Muscle of leg (tissue), 11 donors: ENCODE results near the gene AGBL4. TPM values are rescaled to one million over a fixed set of nuclear protein-coding genes. Genes with fewer than 3 reads are reported as not detected.

Source experiments
- DNase-seq: peaks from one replicate; pipeline ENCODE4 v3.0.0; 2013
- H3K27ac ChIP-seq: one replicate; pipeline ENCODE4 v1.5.1; 2013; ENCODE audit warnings: mild to moderate bottlenecking, low read length, control low read depth
- H3K27me3 ChIP-seq: one replicate; pipeline ENCODE4 v1.6.1; 2013; ENCODE audit warnings: low read length; ENCODE audit not compliant: control insufficient read depth, insufficient read depth
- H3K36me3 ChIP-seq: one replicate; pipeline ENCODE4 v1.6.1; 2013; ENCODE audit warnings: low read length; ENCODE audit not compliant: control insufficient read depth, insufficient read depth
- H3K4me1 ChIP-seq: one replicate; pipeline ENCODE4 v1.6.1; 2013; ENCODE audit warnings: low read length; ENCODE audit not compliant: control insufficient read depth, insufficient read depth
- H3K4me3 ChIP-seq: one replicate; pipeline ENCODE4 v1.5.1; 2013; ENCODE audit warnings: low read length, control low read depth
- H3K9me3 ChIP-seq: replicated peaks from 2 replicates; pipeline ENCODE4 v1.6.1; 2013; ENCODE audit warnings: low read depth, low read length; ENCODE audit not compliant: control insufficient read depth
- WGBS: methylation state at CpG from one replicate; pipeline ENCODE4 v1.1.5; 2013; ENCODE audit warnings: missing lambda C conversion rate; ENCODE audit not compliant: insufficient coverage; 5-methylcytosine and 5-hydroxymethylcytosine counted together
- polyA plus RNA-seq, 8 donors: library from polyadenylated mRNA; unstranded; fragments of 120-200 nt; gene quantifications; one replicate each; pipeline versions ENCODE4 v1.2.1 to v1.2.3, GENCODE V29; 2013; ENCODE audit warnings: inconsistent platforms in 1 of 8, low replicate concordance in 1 of 8; ENCODE audit not compliant: insufficient read length in 8 of 8, insufficient read depth in 1 of 8
- total RNA-seq: library from RNA; stranded (reverse); fragments of 120-200 nt; gene quantifications from one replicate; pipeline ENCODE4 v1.2.4, GENCODE V29; 2013

Gene AGBL4
- total and polyA plus RNA-seq, 9 donors, result 0.05 to 0.50 (median 0.18) TPM

DNA sequence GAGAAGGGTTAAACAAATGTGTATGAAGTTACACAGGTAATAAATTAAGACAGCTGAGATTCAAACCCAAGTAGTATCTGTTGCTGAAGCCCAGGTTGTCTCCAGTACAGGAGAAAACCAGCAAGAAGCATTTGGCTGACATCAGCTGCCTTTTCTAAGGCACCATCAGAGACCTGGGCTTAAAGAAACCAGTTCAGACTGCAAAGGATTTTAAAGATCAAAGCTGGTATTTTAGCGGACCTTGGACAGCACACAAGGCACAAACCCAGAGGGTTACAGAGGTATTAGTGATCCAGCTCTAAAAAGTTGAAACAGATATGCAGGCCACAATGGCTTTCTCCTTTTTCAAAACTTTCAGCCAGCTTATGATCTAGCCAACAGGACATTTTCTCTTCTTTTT, 1270.5 kb downstream of the AGBL4 start:
- H3K9me3 ChIP-seq, result no peaks in the 10 kb centered on the region
- WGBS, result 60% methylated on average over 1 of the region's 1 CpG
- no peak overlapping the region for H3K4me3 ChIP-seq
- DNase-seq, result no peak
- no peaks in the 10 kb centered on the region for H3K27me3 ChIP-seq
- no peak overlapping the region for H3K27ac ChIP-seq
- H3K36me3 ChIP-seq, result peaks cover 36% of the 10 kb centered on the region
- H3K4me1 ChIP-seq, result no peaks in the 10 kb centered on the region

DNA sequence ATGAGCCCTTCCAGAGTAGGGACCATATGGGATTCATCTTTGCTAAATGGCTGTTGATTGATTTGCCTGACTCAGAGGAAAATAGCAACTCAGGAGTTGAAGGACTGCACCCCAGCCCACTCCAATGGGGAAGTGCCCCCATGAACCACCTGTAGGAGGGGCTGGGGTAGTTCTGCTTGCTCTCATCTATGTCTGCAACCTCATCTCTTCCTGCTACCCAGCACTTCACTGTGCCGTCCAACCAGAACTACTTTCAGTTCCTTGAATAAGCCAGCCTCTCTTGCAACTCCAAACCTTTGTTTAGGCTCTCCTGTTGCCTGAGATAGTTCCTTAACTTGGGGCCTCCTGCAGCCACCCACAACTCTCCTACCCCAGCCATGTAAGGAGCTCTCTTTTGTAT, 1273.6 kb downstream of the AGBL4 start:
- Histone ChIP-seq H3K4me1 (no peaks in the 10 kb centered on the region), H3K4me3 (no peak overlapping the region), H3K27me3 (no peaks in the 10 kb centered on the region), H3K27ac (no peak overlapping the region), H3K9me3 (no peaks in the 10 kb centered on the region), H3K36me3 (peaks cover 33% of the 10 kb centered on the region)
- DNase-seq, result no peak
- WGBS, result 71% methylated on average over 1 of the region's 1 CpG

DNA sequence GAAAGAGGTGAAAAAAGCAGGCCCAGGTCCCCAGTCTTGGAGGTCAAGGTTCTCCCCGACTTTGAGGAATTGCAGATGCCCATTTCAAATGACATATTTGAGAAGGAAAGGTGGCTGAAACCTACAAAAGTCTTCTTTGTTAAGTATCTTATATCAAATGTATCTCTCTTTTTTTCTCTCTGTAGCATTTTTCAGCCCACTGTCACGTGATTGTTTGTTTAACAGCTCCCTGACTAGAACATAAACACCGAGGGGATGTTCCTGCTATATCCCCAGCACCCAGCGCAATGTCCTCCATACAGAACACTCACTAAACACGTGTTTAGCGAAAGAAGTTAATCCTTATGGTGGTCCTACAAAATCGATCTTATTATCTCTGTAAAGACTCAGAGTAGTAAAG, 1274.7 kb downstream of the AGBL4 start:
- H3K9me3 ChIP-seq, result no peaks in the 10 kb centered on the region
- H3K27ac ChIP-seq, result no peak overlapping the region
- peaks cover 35% of the 10 kb centered on the region for H3K36me3 ChIP-seq
- no peak for DNase-seq
- H3K4me1 ChIP-seq, result no peaks in the 10 kb centered on the region
- WGBS, result 88% methylated on average over 3 of the region's 7 CpGs
- H3K4me3 ChIP-seq, result no peak overlapping the region
- no peaks in the 10 kb centered on the region for H3K27me3 ChIP-seq

DNA sequence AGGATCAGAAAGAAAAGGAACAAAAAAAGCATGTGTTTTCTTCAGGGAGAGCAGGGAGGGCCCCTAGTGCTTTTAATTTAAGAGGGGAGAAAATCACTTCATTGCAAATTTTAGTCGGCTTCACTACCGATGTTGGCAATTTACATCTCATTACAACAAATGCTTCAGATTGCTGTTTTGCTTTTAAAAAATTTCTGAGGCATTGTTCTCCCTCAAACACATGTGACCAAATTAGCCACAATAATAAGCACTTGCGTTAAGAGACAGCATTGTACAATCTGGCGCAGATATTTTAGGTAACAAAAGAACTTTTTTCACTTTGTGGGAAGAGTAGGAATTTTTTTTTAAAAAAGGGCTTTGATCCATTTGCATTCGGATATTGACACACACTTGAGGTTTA, 1276.8 kb downstream of the AGBL4 start:
- H3K27me3 ChIP-seq, result no peaks in the 10 kb centered on the region
- no peaks in the 10 kb centered on the region for H3K9me3 ChIP-seq
- no peak for DNase-seq
- H3K27ac ChIP-seq, result no peak overlapping the region
- no peak overlapping the region for H3K4me3 ChIP-seq
- no CpG with 5 or more reads among the region's 5 CpGs for WGBS
- peaks cover 38% of the 10 kb centered on the region for H3K36me3 ChIP-seq
- H3K4me1 ChIP-seq, result no peaks in the 10 kb centered on the region

GRCh38 chr1:48744032-48744431, 1279.7 kb downstream of the AGBL4 start:
- Histone ChIP-seq H3K36me3 (peaks cover 34% of the 10 kb centered on the region), H3K27me3 (no peaks in the 10 kb centered on the region), H3K4me3 (no peak overlapping the region), H3K9me3 (no peaks in the 10 kb centered on the region), H3K4me1 (no peaks in the 10 kb centered on the region), H3K27ac (no peak overlapping the region)
- no CpG with 5 or more reads among the region's 2 CpGs for WGBS
- DNase-seq, result no peak

- peaks cover 32% of the 10 kb centered on the region for H3K36me3 ChIP-seq
- H3K9me3 ChIP-seq, result no peaks in the 10 kb centered on the region
These were observed 1280.3 kb downstream of the AGBL4 start for GRCh38 chr1:48743480-48743879.

GRCh38 chr1:48741380-48741779, 1282.4 kb downstream of the AGBL4 start:
- Histone ChIP-seq H3K4me1 (no peaks in the 10 kb centered on the region), H3K9me3 (no peaks in the 10 kb centered on the region), H3K27me3 (no peaks in the 10 kb centered on the region), H3K27ac (no peak overlapping the region), H3K36me3 (peaks cover 32% of the 10 kb centered on the region), H3K4me3 (no peak overlapping the region)
- DNase-seq, result no peak
- WGBS, result 62% methylated on average over 3 of the region's 7 CpGs

More at GRCh38 chr1:48743480-48743879, 1280.3 kb downstream of the AGBL4 start:
- H3K27me3 ChIP-seq, result no peaks in the 10 kb centered on the region
- no peak overlapping the region for H3K27ac ChIP-seq
- H3K4me1 ChIP-seq, result no peaks in the 10 kb centered on the region
- DNase-seq, result no peak
- no peak overlapping the region for H3K4me3 ChIP-seq

DNA sequence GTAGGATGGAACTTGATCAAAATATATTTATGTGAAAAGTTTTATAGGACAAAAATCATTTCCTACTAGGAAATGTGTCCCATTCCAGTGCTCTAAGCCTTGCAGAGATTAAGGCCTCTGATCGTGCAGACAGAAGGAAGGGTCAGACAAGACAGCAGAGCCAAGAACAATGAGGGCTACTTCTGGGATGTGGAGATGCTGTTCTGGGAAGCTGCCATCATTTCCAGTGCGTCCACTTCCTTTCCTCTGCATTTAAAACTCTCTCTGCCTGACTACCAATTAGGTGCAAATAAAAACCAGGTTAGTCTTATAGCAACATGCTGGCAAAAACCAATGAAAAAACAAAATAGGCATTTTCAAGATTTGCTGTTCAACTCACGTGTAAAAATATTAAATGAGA, 1283.1 kb downstream of the AGBL4 start:
- Histone ChIP-seq H3K27ac (no peak overlapping the region), H3K4me1 (no peaks in the 10 kb centered on the region), H3K36me3 (peaks cover 37% of the 10 kb centered on the region), H3K9me3 (no peaks in the 10 kb centered on the region), H3K4me3 (no peak overlapping the region), H3K27me3 (no peaks in the 10 kb centered on the region)
- DNase-seq, result peak; percentile 63
- WGBS, result no CpG with 5 or more reads among the region's 3 CpGs

- H3K9me3 ChIP-seq, result no peaks in the 10 kb centered on the region
- WGBS, result 47% methylated on average over 3 of the region's 3 CpGs
- no peaks in the 10 kb centered on the region for H3K4me1 ChIP-seq
These were observed 1284.7 kb downstream of the AGBL4 start for GRCh38 chr1:48739091-48739490.

GRCh38 chr1:48738356-48738755, 1285.4 kb downstream of the AGBL4 start:
- H3K4me1 ChIP-seq, result no peaks in the 10 kb centered on the region
- no peak overlapping the region for H3K27ac ChIP-seq
- no peaks in the 10 kb centered on the region for H3K27me3 ChIP-seq
- 78% methylated on average over 3 of the region's 4 CpGs for WGBS
- DNase-seq, result no peak
- H3K36me3 ChIP-seq, result peaks cover 41% of the 10 kb centered on the region
- no peak overlapping the region for H3K4me3 ChIP-seq
- no peaks in the 10 kb centered on the region for H3K9me3 ChIP-seq

More at GRCh38 chr1:48739091-48739490, 1284.7 kb downstream of the AGBL4 start:
- no peak for DNase-seq
- Histone ChIP-seq H3K4me3 (no peak overlapping the region), H3K27ac (no peak overlapping the region), H3K36me3 (peaks cover 35% of the 10 kb centered on the region), H3K27me3 (no peaks in the 10 kb centered on the region)

DNA sequence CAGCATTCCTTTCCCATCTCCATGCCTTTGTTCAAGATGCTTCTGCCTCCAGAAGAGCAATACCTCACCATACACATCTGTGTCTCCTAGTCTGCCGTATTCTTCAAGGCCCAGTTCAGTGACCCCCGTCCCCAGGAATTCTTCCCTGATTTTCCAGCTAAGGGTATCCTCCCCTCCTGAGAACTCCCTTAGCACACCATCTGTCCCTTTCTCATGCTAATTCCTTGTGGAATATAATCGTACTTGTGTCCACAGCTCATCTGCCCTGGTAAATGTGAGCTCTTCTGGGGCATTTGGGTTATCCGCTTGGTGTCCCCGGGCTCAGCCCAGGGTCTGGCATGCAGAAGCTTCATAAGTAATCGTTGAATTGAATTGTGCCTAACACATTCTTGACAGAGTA, 1288.0 kb downstream of the AGBL4 start:
- H3K9me3 ChIP-seq, result no peaks in the 10 kb centered on the region
- no peaks in the 10 kb centered on the region for H3K4me1 ChIP-seq
- no peaks in the 10 kb centered on the region for H3K27me3 ChIP-seq
- DNase-seq, result no peak
- H3K36me3 ChIP-seq, result peaks cover 52% of the 10 kb centered on the region
- 94% methylated on average over 3 of the region's 6 CpGs for WGBS
- no peak overlapping the region for H3K4me3 ChIP-seq
- no peak overlapping the region for H3K27ac ChIP-seq
